Measurements from ENCODE around the gene VWA7.
A peak's percentile ranks its signal among the peaks of the same experiment; 100 is the strongest.

VWA7 gene

GRCh38 chr6:31778999-31779885 is 2.1 kb upstream of the VWA7 start:
- DNase-seq (no peak), ATAC-seq (replicated peaks) (no peak)
- peaks cover 21% of the 10 kb centered on the region for H3K36me3 Mint-ChIP-seq (ENCODE audit: insufficient read depth)
- no peaks in the 10 kb centered on the region for H3K27me3 Mint-ChIP-seq
- H3K4me1 Mint-ChIP-seq (ENCODE audit: low read depth in 2 of 2) = peaks cover 20 to 25% of the 10 kb centered on the region in 2 donors
- no peak overlapping the region for H3K4me3 Mint-ChIP-seq
- H3K9me3 Mint-ChIP-seq = no peaks in the 10 kb centered on the region
- H3K27ac Mint-ChIP-seq = no peak overlapping the region

GRCh38 chr6:31778193-31778592 is 1.1 kb upstream of the VWA7 start:
- peak overlapping the region in 1 of 2 donors; percentile 94 for H3K27ac Mint-ChIP-seq

GRCh38 chr6:31777667-31778050 is 531 bp upstream of the VWA7 start:
- peaks cover 14% of the 10 kb centered on the region for H3K36me3 Mint-ChIP-seq (ENCODE audit: insufficient read depth)
- H3K27me3 Mint-ChIP-seq = no peaks in the 10 kb centered on the region
- H3K4me3 Mint-ChIP-seq = peak overlapping the region; percentile 64 to 80
- no peaks in the 10 kb centered on the region for H3K9me3 Mint-ChIP-seq
- DNase-seq (no peak), ATAC-seq (replicated peaks) (no peak)
- peak overlapping the region; percentile 91 to 94 for H3K27ac Mint-ChIP-seq
- H3K4me1 Mint-ChIP-seq (ENCODE audit: low read depth in 2 of 2) = peaks cover 29 to 30% of the 10 kb centered on the region in 2 donors

More at GRCh38 chr6:31778193-31778592, 1.1 kb upstream of the VWA7 start:
- no peaks in the 10 kb centered on the region for H3K9me3 Mint-ChIP-seq
- H3K27me3 Mint-ChIP-seq = no peaks in the 10 kb centered on the region
- H3K36me3 Mint-ChIP-seq (ENCODE audit: insufficient read depth) = peaks cover 15% of the 10 kb centered on the region
- DNase-seq = no peak
- H3K4me3 Mint-ChIP-seq = no peak overlapping the region
- peaks cover 23 to 25% of the 10 kb centered on the region in 2 donors for H3K4me1 Mint-ChIP-seq (ENCODE audit: low read depth in 2 of 2)
- ATAC-seq (replicated peaks) = no peak

GRCh38 chr6:31776485-31776988 is 591 bp downstream of the VWA7 start:
- no peaks in the 10 kb centered on the region for H3K27me3 Mint-ChIP-seq
- peak overlapping the region; percentile 64 to 80 for H3K4me3 Mint-ChIP-seq
- H3K36me3 Mint-ChIP-seq (ENCODE audit: insufficient read depth) = peaks cover 18% of the 10 kb centered on the region
- DNase-seq (no peak), ATAC-seq (replicated peaks) (peak; percentile 14)
- H3K4me1 Mint-ChIP-seq (ENCODE audit: low read depth in 2 of 2) = peaks cover 30 to 32% of the 10 kb centered on the region in 2 donors
- H3K9me3 Mint-ChIP-seq = no peaks in the 10 kb centered on the region
- peak overlapping the region; percentile 91 to 94 for H3K27ac Mint-ChIP-seq

GRCh38 chr6:31775633-31776484 is 1.3 kb downstream of the VWA7 start:
- no peak for ATAC-seq (replicated peaks)
- peak overlapping the region; percentile 91 to 94 for H3K27ac Mint-ChIP-seq
- H3K4me1 Mint-ChIP-seq (ENCODE audit: low read depth in 2 of 2) = peaks cover 35 to 38% of the 10 kb centered on the region in 2 donors
- DNase-seq = no peak
- H3K36me3 Mint-ChIP-seq (ENCODE audit: insufficient read depth) = peaks cover 18% of the 10 kb centered on the region
- no peaks in the 10 kb centered on the region for H3K9me3 Mint-ChIP-seq
- no peaks in the 10 kb centered on the region for H3K27me3 Mint-ChIP-seq
- peak overlapping the region; percentile 64 to 80 for H3K4me3 Mint-ChIP-seq

GRCh38 chr6:31775184-31775583 is 1.9 kb downstream of the VWA7 start:
- no peak for DNase-seq
- ATAC-seq (replicated peaks) = no peak
- Mint-ChIP-seq H3K27ac (peak overlapping the region in 1 of 2 donors; percentile 86), H3K36me3 (ENCODE audit: insufficient read depth) (peaks cover 14% of the 10 kb centered on the region), H3K9me3 (no peaks in the 10 kb centered on the region), H3K4me1 (ENCODE audit: low read depth in 2 of 2) (peaks cover 35 to 38% of the 10 kb centered on the region in 2 donors), H3K27me3 (no peaks in the 10 kb centered on the region), H3K4me3 (no peak overlapping the region)

GRCh38 chr6:31771992-31772358 is 5.2 kb downstream of the VWA7 start:
- no peak for DNase-seq
- Mint-ChIP-seq H3K4me3 (peak overlapping the region in 1 of 2 donors; percentile 71), H3K4me1 (ENCODE audit: low read depth in 2 of 2) (peaks cover 35 to 37% of the 10 kb centered on the region in 2 donors), H3K36me3 (ENCODE audit: insufficient read depth) (peaks cover 13% of the 10 kb centered on the region), H3K27me3 (no peaks in the 10 kb centered on the region), H3K9me3 (no peaks in the 10 kb centered on the region), H3K27ac (no peak overlapping the region)
- no peak for ATAC-seq (replicated peaks)

- H3K27me3 Mint-ChIP-seq = no peaks in the 10 kb centered on the region
- no peak for DNase-seq
Measured at GRCh38 chr6:31770860-31771259, 6.3 kb downstream of the VWA7 start.

GRCh38 chr6:31769684-31770371 is 7.3 kb downstream of the VWA7 start:
- peak; percentile 80 to 84 (median 82) for DNase-seq

More at GRCh38 chr6:31770860-31771259, 6.3 kb downstream of the VWA7 start:
- peak overlapping the region in 1 of 2 donors; percentile 31 for H3K4me3 Mint-ChIP-seq
- no peaks in the 10 kb centered on the region for H3K9me3 Mint-ChIP-seq
- no peak overlapping the region for H3K27ac Mint-ChIP-seq
- peaks cover 24 to 26% of the 10 kb centered on the region in 2 donors for H3K4me1 Mint-ChIP-seq (ENCODE audit: low read depth in 2 of 2)
- peaks cover 8% of the 10 kb centered on the region for H3K36me3 Mint-ChIP-seq (ENCODE audit: insufficient read depth)
- no peak for ATAC-seq (replicated peaks)

GRCh38 chr6:31768363-31769257 is 8.5 kb downstream of the VWA7 start:
- H3K27me3 Mint-ChIP-seq = no peaks in the 10 kb centered on the region
- no peaks in the 10 kb centered on the region for H3K9me3 Mint-ChIP-seq
- DNase-seq (no peak), ATAC-seq (replicated peaks) (no peak)
- H3K4me1 Mint-ChIP-seq (ENCODE audit: low read depth in 2 of 2) = peaks cover 21 to 23% of the 10 kb centered on the region in 2 donors
- no peak overlapping the region for H3K27ac Mint-ChIP-seq
- peaks cover 8% of the 10 kb centered on the region for H3K36me3 Mint-ChIP-seq (ENCODE audit: insufficient read depth)
- no peak overlapping the region for H3K4me3 Mint-ChIP-seq

More at GRCh38 chr6:31769684-31770371, 7.3 kb downstream of the VWA7 start:
- no peaks in the 10 kb centered on the region for H3K27me3 Mint-ChIP-seq
- peak; percentile 82 for ATAC-seq (replicated peaks)
- H3K9me3 Mint-ChIP-seq = no peaks in the 10 kb centered on the region
- peaks cover 18 to 21% of the 10 kb centered on the region in 2 donors for H3K4me1 Mint-ChIP-seq (ENCODE audit: low read depth in 2 of 2)
- peak overlapping the region; percentile 73 to 89 for H3K27ac Mint-ChIP-seq
- H3K4me3 Mint-ChIP-seq = no peak overlapping the region
- peaks cover 8% of the 10 kb centered on the region for H3K36me3 Mint-ChIP-seq (ENCODE audit: insufficient read depth)

GRCh38 chr6:31767096-31767645 is 10.0 kb downstream of the VWA7 start:
- Mint-ChIP-seq H3K27me3 (no peaks in the 10 kb centered on the region), H3K27ac (no peak overlapping the region), H3K4me3 (no peak overlapping the region), H3K36me3 (ENCODE audit: insufficient read depth) (peaks cover 5% of the 10 kb centered on the region), H3K4me1 (ENCODE audit: low read depth in 2 of 2) (peaks cover 12 to 20% of the 10 kb centered on the region in 2 donors), H3K9me3 (no peaks in the 10 kb centered on the region)
- DNase-seq (no peak), ATAC-seq (replicated peaks) (no peak)
